Measurements from ENCODE around the gene PDIA2.

Gene PDIA2

DNA sequence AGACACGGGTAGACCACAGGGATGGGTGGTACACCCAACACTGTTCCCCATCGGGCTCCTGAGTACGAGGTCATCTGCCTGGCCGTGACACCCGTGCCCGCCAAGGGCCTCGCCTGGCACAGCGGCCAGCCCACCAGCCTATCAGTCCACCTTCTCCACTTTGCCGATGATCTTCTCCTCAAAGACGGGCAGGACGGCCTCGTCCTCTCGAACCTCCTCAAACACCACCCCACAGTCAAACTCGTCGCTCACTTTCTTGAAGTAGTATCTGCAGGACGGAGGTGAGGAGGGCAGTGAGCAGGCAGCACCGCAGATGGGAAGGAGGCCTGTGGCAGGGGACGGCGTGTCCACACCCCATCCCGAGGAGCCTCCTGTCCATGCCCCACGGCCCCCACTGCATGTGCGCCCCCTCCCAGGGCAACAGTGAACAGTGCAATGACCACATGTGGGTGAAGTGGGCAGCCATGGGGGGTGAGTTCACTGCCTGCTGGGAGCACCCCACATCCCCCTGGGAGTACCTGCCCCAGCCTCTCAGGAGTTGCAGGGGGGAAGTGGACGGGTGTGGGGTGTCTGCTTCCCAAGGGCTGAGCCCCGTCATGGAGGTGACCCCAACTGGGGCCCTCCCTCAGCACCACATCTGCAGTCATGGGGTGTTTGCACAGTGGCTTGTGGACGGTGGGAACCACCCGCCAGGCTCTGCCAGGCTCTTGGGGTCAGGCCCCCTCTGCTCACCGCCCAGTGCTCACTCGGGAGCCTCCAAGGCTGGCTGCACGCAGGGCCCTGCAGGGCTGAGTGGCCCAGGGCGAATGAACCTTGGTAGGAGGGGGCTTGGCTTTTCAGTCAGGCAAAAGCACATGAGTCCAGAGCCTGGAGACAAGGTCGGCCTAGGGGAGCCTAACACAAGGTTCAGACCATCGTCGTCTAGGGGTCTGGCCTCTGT, 5.3 kb downstream of the PDIA2 start:
- Histone ChIP-seq H3K4me1 (no peaks in the 10 kb centered on the region), H3K4me3 (no peak overlapping the region), H3K27me3 (peaks cover 0 to 2% of the 10 kb centered on the region in 2 donors), H3K27ac (no peak overlapping the region), H3K9me3 (no peaks in the 10 kb centered on the region), H3K36me3 (peaks cover 36 to 78% (median 69%) of the 10 kb centered on the region in 3 donors)
- DNase-seq, result no peak
- intact Hi-C loops (cut with DNase I; ENCODE audit: low total_unique reads), result no loop called here
- TF ChIP-seq, protein P1, sequence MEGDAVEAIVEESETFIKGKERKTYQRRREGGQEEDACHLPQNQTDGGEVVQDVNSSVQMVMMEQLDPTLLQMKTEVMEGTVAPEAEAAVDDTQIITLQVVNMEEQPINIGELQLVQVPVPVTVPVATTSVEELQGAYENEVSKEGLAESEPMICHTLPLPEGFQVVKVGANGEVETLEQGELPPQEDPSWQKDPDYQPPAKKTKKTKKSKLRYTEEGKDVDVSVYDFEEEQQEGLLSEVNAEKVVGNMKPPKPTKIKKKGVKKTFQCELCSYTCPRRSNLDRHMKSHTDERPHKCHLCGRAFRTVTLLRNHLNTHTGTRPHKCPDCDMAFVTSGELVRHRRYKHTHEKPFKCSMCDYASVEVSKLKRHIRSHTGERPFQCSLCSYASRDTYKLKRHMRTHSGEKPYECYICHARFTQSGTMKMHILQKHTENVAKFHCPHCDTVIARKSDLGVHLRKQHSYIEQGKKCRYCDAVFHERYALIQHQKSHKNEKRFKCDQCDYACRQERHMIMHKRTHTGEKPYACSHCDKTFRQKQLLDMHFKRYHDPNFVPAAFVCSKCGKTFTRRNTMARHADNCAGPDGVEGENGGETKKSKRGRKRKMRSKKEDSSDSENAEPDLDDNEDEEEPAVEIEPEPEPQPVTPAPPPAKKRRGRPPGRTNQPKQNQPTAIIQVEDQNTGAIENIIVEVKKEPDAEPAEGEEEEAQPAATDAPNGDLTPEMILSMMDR (IDR thresholded peaks at IDR 0.05), result no peak

DNA sequence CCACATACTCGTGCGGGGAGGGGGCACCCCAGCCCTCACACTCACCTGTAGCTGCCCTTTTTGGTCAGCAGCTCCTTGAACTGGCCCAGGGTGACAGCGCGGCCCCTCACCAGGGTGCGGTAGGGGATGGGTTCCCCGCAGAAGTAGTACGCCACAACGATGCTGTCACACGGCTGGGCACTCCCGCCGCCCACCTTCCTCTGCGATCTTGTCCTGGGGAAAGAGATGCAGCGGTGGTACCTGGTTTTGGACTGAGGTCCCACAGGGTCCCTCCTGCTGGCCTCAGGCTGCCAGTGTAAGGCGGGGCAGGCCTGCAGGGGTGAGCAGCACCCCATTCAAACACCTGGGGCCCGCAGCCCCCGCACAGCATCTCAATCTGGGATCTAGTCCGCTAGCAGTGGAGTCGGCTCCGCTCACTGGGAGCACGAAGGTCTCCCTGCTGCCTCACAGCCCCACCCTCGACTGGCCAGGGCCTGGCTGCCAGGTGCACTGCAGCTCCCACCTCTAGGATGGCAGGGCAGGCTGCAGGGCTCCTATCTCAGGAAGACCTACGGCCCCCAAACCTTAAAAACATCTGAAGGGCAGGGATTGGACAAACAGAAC, 6.5 kb downstream of the PDIA2 start:
- peaks cover 39 to 87% (median 75%) of the 10 kb centered on the region in 3 donors for H3K36me3 ChIP-seq
- intact Hi-C loops (cut with DNase I; ENCODE audit: low total_unique reads), result no loop called here
- no peaks in the 10 kb centered on the region for H3K4me1 ChIP-seq
- no peak overlapping the region for H3K4me3 ChIP-seq
- H3K27me3 ChIP-seq, result no peaks in the 10 kb centered on the region
- TF ChIP-seq, protein P1 (IDR thresholded peaks at IDR 0.05), result no peak
- no peak for DNase-seq
- no peaks in the 10 kb centered on the region for H3K9me3 ChIP-seq
- H3K27ac ChIP-seq, result no peak overlapping the region

DNA sequence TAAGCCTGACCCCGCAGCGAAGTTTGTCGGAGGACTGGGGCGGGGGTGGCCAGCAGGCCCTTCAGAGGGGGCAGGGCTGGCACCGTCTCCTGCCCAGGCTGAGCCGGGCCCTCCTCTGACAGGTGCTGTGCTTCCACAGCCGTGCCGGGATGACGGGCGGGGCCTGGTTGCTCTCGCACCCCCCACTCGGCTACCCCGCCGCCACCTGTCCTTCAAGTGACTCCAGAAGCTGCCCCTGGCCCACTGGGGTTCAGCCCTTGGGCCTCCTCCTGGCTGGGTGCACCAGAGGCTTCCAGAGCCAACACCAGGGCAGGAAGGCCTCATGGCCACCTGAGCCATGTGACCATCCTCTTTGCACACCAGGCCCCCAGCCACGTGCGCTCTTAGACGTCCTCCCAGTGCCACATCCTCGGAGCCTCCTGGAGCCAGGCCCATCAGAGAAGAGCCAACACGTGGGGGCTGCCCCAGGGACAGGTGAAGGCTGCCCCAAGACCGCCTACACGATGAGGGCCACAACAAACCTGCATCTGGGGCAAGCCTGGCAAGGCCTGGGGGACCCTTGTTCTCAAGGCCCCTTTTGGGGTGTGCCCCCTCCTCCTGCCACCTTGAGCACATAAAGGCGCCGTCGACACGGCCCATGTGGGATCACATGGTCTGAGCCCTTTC, 7.2 kb downstream of the PDIA2 start:
- H3K27ac ChIP-seq, result no peak overlapping the region
- no peak for DNase-seq
- no peaks in the 10 kb centered on the region for H3K27me3 ChIP-seq
- TF ChIP-seq, protein P1 (IDR thresholded peaks at IDR 0.05), result no peak
- H3K36me3 ChIP-seq, result peaks cover 39 to 88% (median 75%) of the 10 kb centered on the region in 3 donors
- no peak overlapping the region for H3K4me3 ChIP-seq
- H3K4me1 ChIP-seq, result no peaks in the 10 kb centered on the region
- intact Hi-C loops (cut with DNase I; ENCODE audit: low total_unique reads), result no loop called here
- H3K9me3 ChIP-seq, result no peaks in the 10 kb centered on the region

DNA sequence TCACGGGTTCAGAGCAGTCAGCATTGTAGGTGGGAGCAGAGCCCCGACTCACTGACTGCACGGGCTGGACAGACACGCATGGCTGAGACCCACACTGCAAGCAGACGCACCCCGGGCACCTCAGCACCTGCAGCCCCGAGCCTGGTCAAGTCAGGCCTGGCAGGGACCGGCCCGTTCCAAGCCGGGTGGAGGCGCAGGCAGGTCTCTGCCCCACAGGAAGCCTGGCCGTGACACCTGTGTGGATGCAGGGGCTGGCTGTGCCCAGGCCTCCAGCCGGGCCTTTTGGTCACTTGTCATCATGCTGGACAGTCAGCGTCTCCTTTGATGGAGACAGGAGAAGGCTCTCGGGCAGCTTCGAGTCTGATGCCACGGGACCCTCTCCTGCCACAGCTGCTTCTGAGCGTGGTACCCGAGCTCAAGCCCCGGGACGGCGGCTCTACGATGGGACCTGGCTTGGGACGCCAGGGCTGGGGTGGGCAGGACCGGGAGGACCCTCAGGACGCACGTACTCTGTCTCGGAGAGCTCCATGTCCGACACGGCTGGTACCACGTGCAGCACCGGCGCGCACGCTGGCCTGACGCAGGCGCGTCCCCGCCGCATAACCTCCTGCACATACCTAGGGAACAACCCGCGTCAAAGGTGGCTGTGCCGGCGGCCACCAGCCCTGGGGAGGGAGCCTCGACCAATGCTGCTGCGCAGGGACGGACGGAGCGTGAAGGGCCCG, 7.9 kb downstream of the PDIA2 start:
- no peak for DNase-seq
- Histone ChIP-seq H3K27ac (no peak overlapping the region), H3K4me1 (no peaks in the 10 kb centered on the region), H3K4me3 (no peak overlapping the region), H3K36me3 (peaks cover 39 to 95% (median 78%) of the 10 kb centered on the region in 3 donors), H3K27me3 (no peaks in the 10 kb centered on the region), H3K9me3 (no peaks in the 10 kb centered on the region)
- TF ChIP-seq, protein P1 (IDR thresholded peaks at IDR 0.05), result no peak
- intact Hi-C loops (cut with DNase I; ENCODE audit: low total_unique reads), result no loop called here

DNA sequence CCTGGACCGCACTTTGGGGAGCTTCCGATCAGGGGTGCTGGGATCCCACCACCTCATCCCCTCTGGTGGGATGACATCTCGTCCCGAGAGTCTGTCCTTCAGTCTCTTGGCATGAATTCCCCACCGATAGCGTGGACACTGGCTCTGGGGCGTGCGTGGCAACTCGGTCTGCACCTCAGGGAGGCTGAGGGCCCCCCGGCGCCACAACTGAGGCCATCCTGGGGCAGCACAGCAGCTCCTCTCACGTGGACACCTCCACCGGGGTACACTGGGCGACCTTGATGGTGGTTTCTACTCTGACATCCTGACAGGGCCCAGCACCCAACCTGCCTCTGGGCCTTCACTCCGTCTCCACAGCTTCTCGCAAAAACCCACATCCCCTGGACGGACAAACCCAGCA, 8.6 kb downstream of the PDIA2 start:
- no peak for DNase-seq
- intact Hi-C loops (cut with DNase I; ENCODE audit: low total_unique reads), result no loop called here
- no peaks in the 10 kb centered on the region for H3K4me1 ChIP-seq
- H3K9me3 ChIP-seq, result no peaks in the 10 kb centered on the region
- TF ChIP-seq, protein P1 (IDR thresholded peaks at IDR 0.05), result no peak
- H3K4me3 ChIP-seq, result no peak overlapping the region
- no peak overlapping the region for H3K27ac ChIP-seq
- H3K27me3 ChIP-seq, result no peaks in the 10 kb centered on the region
- H3K36me3 ChIP-seq, result peaks cover 40 to 98% (median 82%) of the 10 kb centered on the region in 3 donors

Measured in tibial artery (tissue), 4 donors.